M059J (cell line): ENCODE data around the gene PEF1. TPM values are rescaled to one million over a fixed set of nuclear protein-coding genes. Genes with fewer than 3 reads are reported as not detected.

Experiments used
- DNase-seq: peaks from one replicate; pipeline ENCODE4 v3.0.0-alpha.2; 2012; ENCODE audit warnings: low read depth
- total RNA-seq: library from RNA; depleted of rRNA; stranded (reverse); fragments of >200 nt; shearing (Covaris generic); gene quantifications from 2 replicates; pipeline ENCODE4 v1.2.3, GENCODE V29; 2014; rRNA removed

Gene PEF1
- total RNA-seq, 1 experiment from 2014 or later: 144 TPM

- no peak for DNase-seq
Measured at GRCh38 chr1:31584869-31585735, 59.6 kb downstream of the PEF1 start.

- DNase-seq: peak; percentile 88
Measured at GRCh38 chr1:31583995-31584868, 60.4 kb downstream of the PEF1 start.

- no peak for DNase-seq
Measured at GRCh38 chr1:31583082-31583994, 61.3 kb downstream of the PEF1 start.

GRCh38 chr1:31581821-31582810, 62.6 kb downstream of the PEF1 start:
- peak; percentile 52 for DNase-seq

GRCh38 chr1:31580891-31581603, 63.6 kb downstream of the PEF1 start:
- DNase-seq: no peak

- no peak for DNase-seq
Measured at GRCh38 chr1:31580513-31580870, 64.2 kb downstream of the PEF1 start.

Other genes with a start within 250 kb of the PEF1 start
- gene SERINC2, start 231.7 kb downstream of the PEF1 start, total RNA-seq: 134 and 164 TPM in 2 replicates
- gene TINAGL1, start 68.4 kb downstream of the PEF1 start, total RNA-seq: 15.3 and 26.1 TPM in 2 replicates
- gene HCRTR1, start 27.2 kb downstream of the PEF1 start, total RNA-seq: not detected in 2 replicates
- gene COL16A1, start 59.1 kb upstream of the PEF1 start, total RNA-seq: 2.0 and 4.0 TPM in 2 replicates
- 8.3 and 16.7 TPM in 2 replicates for gene ADGRB2, start 119.5 kb upstream of the PEF1 start, total RNA-seq
- 33.0 and 52.0 TPM in 2 replicates for gene SPOCD1, start 171.1 kb upstream of the PEF1 start, total RNA-seq